ENCODE measurements around the gene LYPD4.
A peak's percentile ranks its signal among the peaks of the same experiment; 100 is the strongest.

Gene LYPD4

GRCh38 chr19:41869374-41869955 lies 25.0 kb upstream of the LYPD4 start:
- no peaks in the 10 kb centered on the region for H4K20me1 ChIP-seq (ENCODE audit: insufficient read depth, low read length)
- peaks cover 11% of the 10 kb centered on the region; the same call in 1 of the 2 replicates for H3K79me2 ChIP-seq (ENCODE audit: insufficient read depth, low read length)

GRCh38 chr19:41868989-41869300 lies 24.5 kb upstream of the LYPD4 start:
- no peaks in the 10 kb centered on the region for H4K20me1 ChIP-seq (ENCODE audit: insufficient read depth, low read length)
- peaks cover 83% of the 10 kb centered on the region for H3K36me3 ChIP-seq (ENCODE audit: insufficient read depth, low read length)
- H3K4me1 ChIP-seq (ENCODE audit: insufficient read depth, low read length, severe bottlenecking) = peaks cover 68% of the 10 kb centered on the region
- peak overlapping the region; percentile 30 for H3K4me3 ChIP-seq (ENCODE audit: low read depth, low read length, poor library complexity, severe bottlenecking)
- H3K9ac ChIP-seq (ENCODE audit: low read length) = peak overlapping the region; percentile 50; the same call in 1 of the 2 replicates
- peaks cover 14% of the 10 kb centered on the region for H3F3A ChIP-seq (ENCODE audit: insufficient read depth, low read length)
- H3K4me2 ChIP-seq (ENCODE audit: low read length) = peak overlapping the region; percentile 55; the same call in 1 of the 2 replicates
- H2AFZ ChIP-seq (ENCODE audit: low read length) = no peak overlapping the region
- H3K9me2 ChIP-seq (ENCODE audit: low read depth, low read length) = no peaks in the 10 kb centered on the region
- H3K9me3 ChIP-seq (ENCODE audit: low read length) = no peaks in the 10 kb centered on the region
- peak overlapping the region; percentile 100 for H3K27ac ChIP-seq (ENCODE audit: low read depth, low read length, poor library complexity, severe bottlenecking)
- H3K79me2 ChIP-seq (ENCODE audit: insufficient read depth, low read length) = peaks cover 16% of the 10 kb centered on the region; the same call in 1 of the 2 replicates
- no peak for TF ChIP-seq EZH2 (IDR thresholded peaks at IDR 0.05; ENCODE audit: borderline replicate concordance, low read length)
- TF ChIP-seq CTCF (IDR thresholded peaks at IDR 0.05; ENCODE audit: low read length) = no peak
- H3K27me3 ChIP-seq (ENCODE audit: insufficient read depth, low read length) = no peaks in the 10 kb centered on the region

More at GRCh38 chr19:41869374-41869955, 25.0 kb upstream of the LYPD4 start:
- peak overlapping the region; percentile 30 for H3K4me3 ChIP-seq (ENCODE audit: low read depth, low read length, poor library complexity, severe bottlenecking)
- no peaks in the 10 kb centered on the region for H3K9me3 ChIP-seq (ENCODE audit: low read length)
- no peaks in the 10 kb centered on the region for H3K9me2 ChIP-seq (ENCODE audit: low read depth, low read length)
- H3F3A ChIP-seq (ENCODE audit: insufficient read depth, low read length) = peaks cover 14% of the 10 kb centered on the region
- H3K27ac ChIP-seq (ENCODE audit: low read depth, low read length, poor library complexity, severe bottlenecking) = peak overlapping the region; percentile 100
- H3K4me2 ChIP-seq (ENCODE audit: low read length) = peak overlapping the region; percentile 55; the same call in 1 of the 2 replicates
- no peaks in the 10 kb centered on the region for H3K27me3 ChIP-seq (ENCODE audit: insufficient read depth, low read length)
- peaks cover 65% of the 10 kb centered on the region for H3K4me1 ChIP-seq (ENCODE audit: insufficient read depth, low read length, severe bottlenecking)
- H2AFZ ChIP-seq (ENCODE audit: low read length) = no peak overlapping the region
- no peak for TF ChIP-seq EZH2 (IDR thresholded peaks at IDR 0.05; ENCODE audit: borderline replicate concordance, low read length)
- no peak for TF ChIP-seq CTCF (IDR thresholded peaks at IDR 0.05; ENCODE audit: low read length)
- peaks cover 78% of the 10 kb centered on the region for H3K36me3 ChIP-seq (ENCODE audit: insufficient read depth, low read length)
- H3K9ac ChIP-seq (ENCODE audit: low read length) = peak overlapping the region; percentile 50; the same call in 1 of the 2 replicates

DNA sequence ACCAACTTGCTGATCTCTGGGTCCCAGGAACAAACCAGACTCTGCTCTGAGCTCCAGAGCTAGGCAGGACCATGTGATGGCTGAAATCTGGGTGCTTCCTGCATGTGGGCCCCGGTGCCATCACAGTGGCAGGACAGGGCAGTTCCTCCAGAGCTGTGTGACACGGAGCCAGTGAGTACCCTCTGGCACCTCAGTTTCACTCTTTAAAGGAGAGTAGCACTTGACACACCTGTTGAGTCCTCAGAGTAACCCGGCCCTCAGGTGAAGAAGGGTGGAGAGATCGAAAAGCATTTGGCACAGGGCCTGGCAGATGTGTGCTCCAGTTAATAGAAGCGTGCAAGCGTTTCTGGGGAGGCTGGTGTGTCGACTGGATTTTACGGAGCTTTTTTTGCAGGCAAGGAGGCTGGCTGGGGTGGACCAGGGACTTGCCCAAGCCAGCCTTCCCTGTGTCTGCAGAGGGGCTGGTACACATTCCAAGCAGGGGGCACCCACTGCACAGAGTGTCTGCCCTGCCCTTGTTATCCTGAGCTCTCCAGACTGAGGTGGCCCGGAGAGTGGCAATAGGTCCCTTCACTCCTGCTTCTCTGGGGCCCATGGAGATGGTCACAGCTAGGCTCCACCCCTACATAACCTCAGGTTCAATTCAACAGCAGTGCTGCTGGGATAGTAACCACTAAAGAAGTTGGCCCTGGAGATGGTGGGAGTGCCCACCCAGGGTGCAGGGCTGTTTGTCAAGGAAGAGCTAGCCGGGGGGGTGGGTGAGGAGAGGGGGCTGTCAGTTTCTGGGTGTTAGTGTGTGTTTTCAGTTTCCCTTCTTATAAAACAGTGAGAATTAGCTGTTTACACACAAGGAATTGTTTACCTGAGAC lies 23.9 kb upstream of the LYPD4 start:
- H3K9ac ChIP-seq (ENCODE audit: low read length) = peak overlapping the region; percentile 50; the same call in 1 of the 2 replicates
- H3K9me3 ChIP-seq (ENCODE audit: low read length) = no peaks in the 10 kb centered on the region
- H3F3A ChIP-seq (ENCODE audit: insufficient read depth, low read length) = peaks cover 14% of the 10 kb centered on the region
- no peaks in the 10 kb centered on the region for H3K9me2 ChIP-seq (ENCODE audit: low read depth, low read length)
- peak overlapping the region; percentile 100 for H3K27ac ChIP-seq (ENCODE audit: low read depth, low read length, poor library complexity, severe bottlenecking)
- peak overlapping the region; percentile 55 for H3K4me2 ChIP-seq (ENCODE audit: low read length)
- no peaks in the 10 kb centered on the region for H4K20me1 ChIP-seq (ENCODE audit: insufficient read depth, low read length)
- TF ChIP-seq EZH2 (IDR thresholded peaks at IDR 0.05; ENCODE audit: borderline replicate concordance, low read length) (no peak), CTCF (IDR thresholded peaks at IDR 0.05; ENCODE audit: low read length) (no peak)
- peak overlapping the region; percentile 30 for H3K4me3 ChIP-seq (ENCODE audit: low read depth, low read length, poor library complexity, severe bottlenecking)
- H3K27me3 ChIP-seq (ENCODE audit: insufficient read depth, low read length) = no peaks in the 10 kb centered on the region
- peaks cover 19% of the 10 kb centered on the region for H3K79me2 ChIP-seq (ENCODE audit: insufficient read depth, low read length)
- H3K36me3 ChIP-seq (ENCODE audit: insufficient read depth, low read length) = peaks cover 89% of the 10 kb centered on the region
- no peak overlapping the region for H2AFZ ChIP-seq (ENCODE audit: low read length)
- H3K4me1 ChIP-seq (ENCODE audit: insufficient read depth, low read length, severe bottlenecking) = peaks cover 72% of the 10 kb centered on the region

Measured in OCI-LY1 (cell line).